Nephron (organoid): ENCODE results near the gene ZBTB43.
A peak's percentile ranks its signal among the peaks of the same experiment; 100 is the strongest.

ENCODE experiments used
- H3K27ac Mint-ChIP-seq, 3 experiments: 2 replicates each; pipeline ENCODE4 v1.8.0; 2020; ENCODE audit warnings: mixed read lengths in 3 of 3, mild to moderate bottlenecking in 2 of 3, moderate library complexity in 1 of 3
- H3K27me3 Mint-ChIP-seq: 2 replicates; pipeline ENCODE4 v1.8.0; 2021; ENCODE audit warnings: low read depth, mild to moderate bottlenecking, moderate library complexity, mixed read lengths
- H3K36me3 Mint-ChIP-seq: 2 replicates; pipeline ENCODE4 v1.8.0; 2020; ENCODE audit warnings: low read depth, mixed read lengths
- H3K4me1 Mint-ChIP-seq: 2 replicates; pipeline ENCODE4 v1.8.0; 2020; ENCODE audit warnings: mixed read lengths
- H3K4me3 Mint-ChIP-seq, 3 experiments: 2 replicates each; pipeline ENCODE4 v1.8.0; 2020; ENCODE audit warnings: mild to moderate bottlenecking in 3 of 3, mixed read lengths in 3 of 3, moderate library complexity in 2 of 3
- H3K9me3 Mint-ChIP-seq: 2 replicates; pipeline ENCODE4 v1.8.0; 2020; ENCODE audit warnings: mixed read lengths
- CTCF ChIP-seq, 3 experiments: fragments of 200-600 bp; sonication (generic); IDR thresholded peaks; one replicate each; pipeline ENCODE4 v1.5.0; 2021; ENCODE audit warnings: antibody characterized with exemption in 3 of 3; ENCODE audit not compliant: unreplicated experiment in 3 of 3

Gene ZBTB43

DNA sequence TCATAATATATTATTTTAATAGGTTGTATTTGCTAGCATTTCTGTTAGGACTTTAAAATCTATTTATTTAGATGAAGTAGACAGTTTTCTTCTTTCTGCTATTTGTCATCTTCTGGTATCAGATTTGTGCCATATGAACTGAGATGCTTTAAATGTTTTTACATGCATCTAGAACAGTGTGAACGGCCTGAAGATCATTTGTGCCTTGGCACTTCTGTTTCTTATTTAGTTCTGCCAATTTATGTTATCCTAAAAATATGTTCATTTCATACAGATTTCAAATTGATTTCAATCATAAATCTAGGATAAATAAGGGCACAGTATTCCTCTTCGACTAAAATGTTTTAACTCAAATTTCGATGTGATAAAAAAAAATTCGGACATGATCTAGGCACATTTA is 71.7 kb downstream of the ZBTB43 start:
- Mint-ChIP-seq H3K9me3 (no peaks in the 10 kb centered on the region), H3K27me3 (no peaks in the 10 kb centered on the region), H3K4me3 (no peak overlapping the region), H3K4me1 (peaks cover 14% of the 10 kb centered on the region), H3K36me3 (peaks cover 39% of the 10 kb centered on the region), H3K27ac (peak overlapping the region; percentile 43 to 74 (median 68))
- no peak for TF ChIP-seq CTCF (IDR thresholded peaks at IDR 0.05; ENCODE audit: unreplicated experiment in 3 of 3)

DNA sequence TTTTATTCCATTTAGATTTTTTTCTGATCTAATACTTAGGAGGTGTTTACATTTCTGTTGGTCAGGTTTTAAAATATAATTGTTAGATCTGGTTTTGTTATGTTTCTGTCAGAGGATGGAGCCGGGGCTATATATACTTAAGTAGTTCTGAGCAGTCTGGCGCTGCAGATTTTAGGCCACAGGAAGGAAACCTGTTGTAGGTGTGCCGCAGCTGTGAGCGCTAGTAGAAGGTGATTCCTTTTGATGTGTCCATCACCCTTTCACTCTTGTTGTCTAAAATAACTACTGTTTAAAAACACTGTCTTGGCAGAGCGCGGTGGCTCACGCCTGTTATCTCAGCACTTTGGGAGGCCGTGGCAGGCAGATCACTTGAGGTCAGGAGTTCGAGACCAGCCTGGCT is 72.6 kb downstream of the ZBTB43 start:
- H3K9me3 Mint-ChIP-seq = no peaks in the 10 kb centered on the region
- H3K4me1 Mint-ChIP-seq = peaks cover 14% of the 10 kb centered on the region
- TF ChIP-seq CTCF (IDR thresholded peaks at IDR 0.05; ENCODE audit: unreplicated experiment in 3 of 3) = no peak
- peak overlapping the region in 1 of 3 experiments; percentile 10 for H3K27ac Mint-ChIP-seq
- no peaks in the 10 kb centered on the region for H3K27me3 Mint-ChIP-seq
- peaks cover 46% of the 10 kb centered on the region for H3K36me3 Mint-ChIP-seq
- no peak overlapping the region for H3K4me3 Mint-ChIP-seq

GRCh38 chr9:126879288-126879687 is 74.4 kb downstream of the ZBTB43 start:
- no peak overlapping the region for H3K4me3 Mint-ChIP-seq
- no peaks in the 10 kb centered on the region for H3K27me3 Mint-ChIP-seq
- H3K36me3 Mint-ChIP-seq = peaks cover 44% of the 10 kb centered on the region
- no peaks in the 10 kb centered on the region for H3K9me3 Mint-ChIP-seq
- H3K4me1 Mint-ChIP-seq = peaks cover 14% of the 10 kb centered on the region
- no peak overlapping the region for H3K27ac Mint-ChIP-seq
- no peak for TF ChIP-seq CTCF (IDR thresholded peaks at IDR 0.05; ENCODE audit: unreplicated experiment in 3 of 3)

- Mint-ChIP-seq H3K27ac (no peak overlapping the region), H3K27me3 (no peaks in the 10 kb centered on the region), H3K9me3 (no peaks in the 10 kb centered on the region), H3K4me1 (peaks cover 14% of the 10 kb centered on the region), H3K4me3 (no peak overlapping the region), H3K36me3 (peaks cover 40% of the 10 kb centered on the region)
- TF ChIP-seq CTCF (IDR thresholded peaks at IDR 0.05; ENCODE audit: unreplicated experiment in 3 of 3) = no peak
These were observed 75.5 kb downstream of the ZBTB43 start for GRCh38 chr9:126880226-126880946.

DNA sequence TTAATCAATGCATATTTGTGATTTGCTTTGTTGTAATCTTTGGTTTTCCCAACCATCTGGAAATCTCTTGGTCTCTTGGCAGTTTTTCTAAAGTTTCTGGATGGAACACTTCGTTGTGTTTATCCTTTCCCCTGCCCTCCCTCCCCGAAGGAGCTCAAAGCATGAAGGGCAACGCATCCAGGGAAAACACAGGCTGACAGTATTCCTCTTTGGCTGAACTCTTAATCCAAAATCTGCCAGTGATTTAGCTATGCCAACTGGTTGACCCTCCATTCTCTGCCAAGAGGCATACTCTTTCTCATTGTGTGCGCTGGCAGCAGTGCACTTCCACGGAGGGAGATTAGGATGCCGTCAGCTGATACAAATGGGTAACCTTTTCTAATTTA is 76.1 kb downstream of the ZBTB43 start:
- Mint-ChIP-seq H3K9me3 (no peaks in the 10 kb centered on the region), H3K36me3 (peaks cover 37% of the 10 kb centered on the region), H3K27me3 (no peaks in the 10 kb centered on the region), H3K4me3 (no peak overlapping the region), H3K4me1 (peaks cover 11% of the 10 kb centered on the region), H3K27ac (no peak overlapping the region)
- TF ChIP-seq CTCF (IDR thresholded peaks at IDR 0.05; ENCODE audit: unreplicated experiment in 3 of 3) = no peak

- TF ChIP-seq CTCF (IDR thresholded peaks at IDR 0.05; ENCODE audit: unreplicated experiment in 3 of 3) = no peak
- Mint-ChIP-seq H3K4me1 (peaks cover 7% of the 10 kb centered on the region), H3K4me3 (no peak overlapping the region), H3K27me3 (no peaks in the 10 kb centered on the region), H3K9me3 (no peaks in the 10 kb centered on the region), H3K36me3 (peaks cover 32% of the 10 kb centered on the region), H3K27ac (no peak overlapping the region)
These were observed 77.9 kb downstream of the ZBTB43 start for GRCh38 chr9:126882746-126883145.
